Muscle layer of duodenum (tissue), 2 donors: ENCODE data around the gene NUFIP1.

Experiments used
- H3K27ac ChIP-seq: one replicate; pipeline ENCODE4 v1.7.0; 2013; ENCODE audit warnings: mild to moderate bottlenecking, low read length
- H3K27me3 ChIP-seq: one replicate; pipeline ENCODE4 v1.7.0; 2013; ENCODE audit warnings: low read depth, mild to moderate bottlenecking, control low read depth, low read length
- H3K36me3 ChIP-seq, 2 donors: one replicate each; pipeline ENCODE4 v1.7.0; 2013; ENCODE audit warnings: low read length in 2 of 2, control low read depth in 1 of 2, mild to moderate bottlenecking in 1 of 2; ENCODE audit not compliant: insufficient read depth in 2 of 2, control insufficient read depth in 1 of 2
- H3K4me1 ChIP-seq, 2 donors: one replicate each; pipeline ENCODE4 v1.7.0; 2013; ENCODE audit warnings: low read length in 2 of 2, mild to moderate bottlenecking in 2 of 2, control low read depth in 1 of 2, moderate library complexity in 1 of 2; ENCODE audit not compliant: insufficient read depth in 2 of 2, control insufficient read depth in 1 of 2
- H3K4me3 ChIP-seq, 2 donors: one replicate each; pipeline ENCODE4 v1.7.0; 2013; ENCODE audit warnings: low read length in 2 of 2, low read depth in 1 of 2, mild to moderate bottlenecking in 1 of 2
- H3K9me3 ChIP-seq, 2 donors: one replicate each; pipeline ENCODE4 v1.7.0; 2013; ENCODE audit warnings: low read length in 2 of 2, control low read depth in 1 of 2, mild to moderate bottlenecking in 1 of 2; ENCODE audit not compliant: control insufficient read depth in 1 of 2
- donor health status: healthy.

NUFIP1 gene

DNA sequence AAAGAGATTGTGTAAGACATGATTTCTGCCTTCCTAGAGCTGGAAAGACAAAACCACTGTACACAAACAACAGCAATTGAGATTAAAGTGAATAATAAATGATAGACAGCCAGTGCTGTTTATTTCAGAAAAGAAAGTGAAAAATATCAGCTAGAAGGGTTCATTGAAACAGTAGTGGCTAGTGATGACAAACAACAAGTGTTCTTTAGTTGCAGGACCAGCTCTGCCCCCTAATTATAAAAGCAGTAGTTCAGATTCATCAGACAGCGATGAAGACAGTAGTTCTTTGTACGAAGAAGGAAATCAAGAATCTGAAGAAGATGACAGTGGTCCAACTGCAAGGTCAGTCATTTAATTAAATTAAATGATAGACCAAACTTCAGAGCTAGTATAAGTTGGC lies 14.8 kb upstream of the NUFIP1 start:
- Histone ChIP-seq H3K27ac (no peak overlapping the region), H3K36me3 (peaks cover 21 to 27% of the 10 kb centered on the region in 2 donors), H3K27me3 (no peaks in the 10 kb centered on the region), H3K9me3 (no peaks in the 10 kb centered on the region), H3K4me3 (no peak overlapping the region), H3K4me1 (no peaks in the 10 kb centered on the region)

DNA sequence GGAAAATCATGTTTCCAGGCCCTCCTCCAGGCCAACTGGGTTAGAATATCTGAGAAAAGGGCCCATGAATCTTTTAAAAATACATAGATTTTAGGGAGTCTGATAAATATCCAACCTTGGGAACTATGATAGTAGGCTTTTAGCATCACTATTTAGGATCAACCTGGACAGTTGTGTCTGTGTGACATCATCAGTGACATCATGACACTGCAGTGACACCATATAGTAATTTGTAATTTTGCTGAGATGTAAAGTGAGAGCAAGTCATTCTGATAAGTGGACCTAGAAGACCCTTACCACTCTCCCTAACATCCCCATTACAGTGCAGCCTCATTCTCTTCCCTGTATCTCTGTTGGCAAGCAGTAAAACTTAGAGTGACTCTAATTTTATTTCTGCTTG lies 14.1 kb upstream of the NUFIP1 start:
- no peak overlapping the region for H3K4me3 ChIP-seq
- no peak overlapping the region for H3K27ac ChIP-seq
- H3K9me3 ChIP-seq = no peaks in the 10 kb centered on the region
- H3K4me1 ChIP-seq = no peaks in the 10 kb centered on the region
- H3K27me3 ChIP-seq = no peaks in the 10 kb centered on the region
- peaks cover 16 to 21% of the 10 kb centered on the region in 2 donors for H3K36me3 ChIP-seq

DNA sequence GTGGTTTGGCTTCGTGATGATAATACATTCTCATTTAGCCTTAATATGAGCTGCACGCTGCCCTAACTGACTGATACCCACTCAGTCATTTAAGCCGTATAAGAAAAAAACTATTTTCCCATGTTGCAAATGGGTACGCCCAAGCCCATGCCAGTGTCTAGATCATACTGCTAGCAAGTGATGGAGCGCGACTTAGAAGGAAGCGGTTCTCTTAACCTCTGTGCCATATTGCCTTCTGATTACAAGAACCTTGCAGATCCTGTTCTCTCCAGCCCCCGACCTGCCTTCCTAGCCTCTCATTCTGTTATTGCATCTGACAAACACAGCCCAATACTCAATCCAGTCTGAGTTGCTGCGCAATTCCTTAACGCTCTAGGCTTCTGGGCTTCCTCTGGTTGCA lies 670 bp upstream of the NUFIP1 start:
- Histone ChIP-seq H3K9me3 (no peaks in the 10 kb centered on the region), H3K36me3 (peaks cover 0 to 7% of the 10 kb centered on the region in 2 donors), H3K27ac (peak overlapping the region; percentile 90), H3K4me1 (peaks cover 3 to 38% of the 10 kb centered on the region in 2 donors), H3K27me3 (no peaks in the 10 kb centered on the region), H3K4me3 (peak overlapping the region; percentile 84 to 97)

DNA sequence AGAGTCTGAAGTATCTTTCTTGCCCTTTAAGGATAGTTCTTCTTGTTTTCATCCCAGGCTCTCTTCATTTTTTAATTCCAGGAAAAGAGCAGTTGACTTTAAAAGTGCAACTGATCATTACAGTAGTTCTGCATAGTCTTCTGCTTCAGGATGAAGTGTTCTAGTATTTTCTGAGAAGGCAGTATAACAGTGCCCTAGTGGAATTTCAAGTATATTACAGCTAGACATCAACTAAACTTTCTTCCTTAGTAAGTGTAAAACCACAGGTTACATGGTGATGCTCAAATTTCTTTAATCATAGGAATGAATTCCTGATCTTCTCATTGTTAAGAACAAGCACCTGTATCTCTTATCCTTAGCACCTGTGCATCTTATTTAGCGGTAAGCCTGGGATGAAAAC lies 10.9 kb downstream of the NUFIP1 start:
- Histone ChIP-seq H3K4me1 (no peaks in the 10 kb centered on the region), H3K4me3 (no peak overlapping the region), H3K27ac (no peak overlapping the region), H3K9me3 (no peaks in the 10 kb centered on the region), H3K36me3 (peaks cover 26 to 44% of the 10 kb centered on the region in 2 donors), H3K27me3 (no peaks in the 10 kb centered on the region)

DNA sequence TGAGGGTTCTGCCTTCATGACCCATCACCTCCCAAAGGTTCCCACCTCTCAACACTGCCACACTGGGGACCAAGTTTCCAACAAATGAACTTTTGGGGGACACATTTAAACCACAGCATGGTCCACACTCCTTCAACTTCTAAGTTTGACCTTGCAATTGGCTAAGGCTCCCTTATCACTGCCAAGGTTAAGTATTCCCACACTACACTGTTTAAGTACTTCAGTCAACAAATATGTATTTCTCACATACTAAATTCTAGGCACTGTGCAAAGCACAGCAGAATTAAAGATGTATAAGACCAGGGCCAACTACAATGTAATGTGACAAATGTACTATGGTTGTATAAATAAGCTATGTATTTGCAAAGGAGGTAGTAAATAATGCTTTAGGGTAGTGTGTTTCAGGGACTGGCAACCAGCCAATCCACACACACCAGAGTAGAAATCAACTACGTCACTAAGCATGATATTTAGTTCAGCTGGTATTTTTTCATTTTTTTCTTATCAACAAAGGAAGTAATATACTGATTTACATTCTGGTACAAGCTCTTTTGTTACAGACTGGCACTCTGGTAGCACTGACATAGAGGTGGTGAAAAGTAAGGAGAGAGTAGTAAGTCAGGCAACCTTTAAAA lies 12.2 kb downstream of the NUFIP1 start:
- no peaks in the 10 kb centered on the region for H3K9me3 ChIP-seq
- H3K4me3 ChIP-seq = no peak overlapping the region
- H3K27ac ChIP-seq = no peak overlapping the region
- H3K36me3 ChIP-seq = peaks cover 26 to 44% of the 10 kb centered on the region in 2 donors
- H3K4me1 ChIP-seq = no peaks in the 10 kb centered on the region
- no peaks in the 10 kb centered on the region for H3K27me3 ChIP-seq

DNA sequence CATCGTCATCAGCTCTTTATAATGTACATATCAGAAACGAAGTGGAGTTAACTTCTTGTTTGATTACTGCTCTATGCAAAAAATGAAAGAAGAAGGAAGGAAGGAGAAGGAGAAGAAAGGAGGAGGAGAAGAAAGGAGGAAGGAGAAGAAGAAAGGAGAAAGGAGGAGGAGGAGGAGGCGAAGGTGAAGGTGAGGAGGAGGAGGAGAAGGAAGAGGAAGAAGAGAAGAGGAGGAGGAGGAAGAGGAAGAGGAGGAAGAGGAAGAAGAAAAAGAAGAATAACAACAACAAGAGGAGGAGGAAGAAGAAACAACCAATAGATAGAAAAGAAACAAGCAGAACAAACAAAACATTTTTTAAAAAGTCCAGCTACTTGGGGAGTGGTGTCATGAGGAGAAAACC lies 13.1 kb downstream of the NUFIP1 start:
- no peak overlapping the region for H3K4me3 ChIP-seq
- H3K27ac ChIP-seq = no peak overlapping the region
- H3K27me3 ChIP-seq = no peaks in the 10 kb centered on the region
- H3K9me3 ChIP-seq = no peaks in the 10 kb centered on the region
- no peaks in the 10 kb centered on the region for H3K4me1 ChIP-seq
- peaks cover 26 to 44% of the 10 kb centered on the region in 2 donors for H3K36me3 ChIP-seq

DNA sequence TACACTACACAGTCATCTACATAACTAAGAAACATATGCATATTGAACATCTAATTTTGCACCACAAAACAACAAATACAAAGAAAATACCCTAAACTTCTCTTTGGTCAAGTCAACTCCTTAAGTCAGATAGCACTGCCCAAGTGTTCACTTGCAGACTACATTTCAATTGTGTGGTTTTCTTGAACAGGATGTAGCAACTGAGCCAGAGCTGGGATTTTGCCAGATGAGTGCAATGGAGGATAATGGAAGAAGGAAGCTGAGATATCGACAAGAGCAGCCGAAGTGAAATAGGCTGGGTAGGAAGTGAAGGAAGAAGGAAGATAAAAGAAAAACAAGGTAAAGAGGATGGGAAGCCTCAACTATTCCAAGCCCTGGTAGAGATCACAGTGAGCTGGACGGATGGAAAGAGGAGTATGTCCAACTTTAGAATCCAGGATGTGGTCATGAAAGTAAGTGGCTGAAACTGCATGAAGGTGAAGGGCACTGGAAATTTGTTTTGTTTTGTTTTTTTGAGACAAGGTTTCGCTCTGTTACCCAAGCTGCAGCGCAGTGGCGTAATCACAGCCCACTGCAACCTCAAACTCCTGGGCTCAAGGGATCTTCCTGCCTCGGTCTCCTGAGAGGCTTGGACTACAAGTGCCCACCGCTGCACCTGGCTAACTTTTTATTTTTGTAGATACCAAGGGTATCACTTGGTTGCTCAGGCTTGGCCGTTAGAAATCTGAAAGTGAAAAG lies 15.0 kb downstream of the NUFIP1 start:
- H3K27ac ChIP-seq = no peak overlapping the region

DNA sequence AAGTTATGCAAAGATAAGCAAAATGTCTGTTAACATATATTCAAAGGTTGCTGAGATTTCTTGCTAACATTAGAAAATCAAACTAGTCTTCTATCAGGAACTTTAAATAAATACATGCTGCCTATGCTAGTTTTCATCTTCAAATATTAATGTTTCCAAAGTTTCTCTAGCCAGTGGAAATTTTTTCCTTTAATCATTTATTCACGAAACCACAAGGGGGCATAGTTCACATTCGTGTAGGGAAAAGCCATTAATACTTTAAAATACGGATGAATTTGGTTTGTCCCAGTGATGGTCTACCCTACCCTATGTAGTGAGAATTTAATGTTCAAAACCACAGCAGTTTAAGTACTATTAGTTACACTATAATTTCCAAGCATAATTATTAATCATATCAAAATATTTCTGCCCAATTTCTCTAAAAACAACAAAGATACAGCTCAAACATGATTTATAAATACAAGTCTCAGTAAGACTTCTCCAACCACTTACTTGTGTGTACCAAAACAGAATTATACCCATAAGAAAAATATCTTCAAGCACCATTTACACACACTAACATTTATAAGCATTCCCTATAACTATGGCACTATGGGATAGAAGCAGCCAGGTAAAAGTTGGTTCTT lies 16.2 kb downstream of the NUFIP1 start:
- no peak overlapping the region for H3K4me3 ChIP-seq
- H3K4me1 ChIP-seq = peaks cover 0 to 3% of the 10 kb centered on the region in 2 donors
- H3K36me3 ChIP-seq = peaks cover 2 to 20% of the 10 kb centered on the region in 2 donors
- H3K9me3 ChIP-seq = no peaks in the 10 kb centered on the region
- no peak overlapping the region for H3K27ac ChIP-seq
- no peaks in the 10 kb centered on the region for H3K27me3 ChIP-seq

More for the DNA sequence above, 15.0 kb downstream of the NUFIP1 start:
- Histone ChIP-seq H3K9me3 (no peaks in the 10 kb centered on the region), H3K4me1 (no peaks in the 10 kb centered on the region), H3K4me3 (no peak overlapping the region), H3K27me3 (no peaks in the 10 kb centered on the region), H3K36me3 (peaks cover 14 to 30% of the 10 kb centered on the region in 2 donors)

DNA sequence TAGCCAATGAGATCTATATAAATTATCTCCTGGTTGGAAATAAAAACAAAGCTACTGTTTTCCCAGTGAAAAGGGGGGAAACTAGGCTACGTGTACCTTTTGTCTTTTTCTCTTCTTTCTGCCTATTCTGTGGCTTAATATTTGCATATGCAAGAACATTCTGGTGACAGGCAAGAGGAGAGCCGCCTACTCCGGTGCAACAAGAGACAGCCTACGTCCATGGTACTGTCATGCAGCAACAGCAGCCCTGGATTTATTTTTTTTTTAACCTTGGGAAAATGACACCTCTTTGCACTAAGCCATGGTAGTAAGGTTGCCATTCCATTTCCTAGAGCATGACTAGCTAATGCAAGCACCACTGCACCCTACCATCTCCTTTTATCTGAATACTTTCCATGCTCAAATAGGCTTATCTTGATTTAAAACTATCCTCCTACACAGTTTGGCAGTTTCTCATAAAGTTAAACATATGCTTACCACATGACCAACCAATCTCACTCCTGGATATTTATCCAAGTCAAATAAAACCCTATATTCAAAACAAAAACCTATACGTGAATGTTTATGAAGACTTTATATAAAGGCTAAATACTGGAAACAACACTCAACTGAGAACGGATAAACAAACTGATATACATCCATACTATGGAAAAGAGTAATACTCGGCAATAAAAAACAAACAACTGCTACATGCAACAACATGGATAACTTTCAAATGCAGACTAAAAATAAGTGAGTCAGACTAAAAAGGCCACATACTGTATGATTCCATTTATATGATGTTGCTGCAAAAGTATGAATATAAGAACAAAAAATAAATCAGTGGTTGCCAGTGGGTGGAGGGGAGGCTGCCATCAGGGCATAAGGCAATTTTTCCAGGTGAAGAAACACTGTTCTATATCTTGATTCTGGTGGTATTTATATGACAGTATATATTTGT lies 17.3 kb downstream of the NUFIP1 start:
- peaks cover 0 to 16% of the 10 kb centered on the region in 2 donors for H3K36me3 ChIP-seq
- peaks cover 0 to 12% of the 10 kb centered on the region in 2 donors for H3K4me1 ChIP-seq
- no peak overlapping the region for H3K4me3 ChIP-seq
- no peak overlapping the region for H3K27ac ChIP-seq
- H3K27me3 ChIP-seq = no peaks in the 10 kb centered on the region
- H3K9me3 ChIP-seq = no peaks in the 10 kb centered on the region

DNA sequence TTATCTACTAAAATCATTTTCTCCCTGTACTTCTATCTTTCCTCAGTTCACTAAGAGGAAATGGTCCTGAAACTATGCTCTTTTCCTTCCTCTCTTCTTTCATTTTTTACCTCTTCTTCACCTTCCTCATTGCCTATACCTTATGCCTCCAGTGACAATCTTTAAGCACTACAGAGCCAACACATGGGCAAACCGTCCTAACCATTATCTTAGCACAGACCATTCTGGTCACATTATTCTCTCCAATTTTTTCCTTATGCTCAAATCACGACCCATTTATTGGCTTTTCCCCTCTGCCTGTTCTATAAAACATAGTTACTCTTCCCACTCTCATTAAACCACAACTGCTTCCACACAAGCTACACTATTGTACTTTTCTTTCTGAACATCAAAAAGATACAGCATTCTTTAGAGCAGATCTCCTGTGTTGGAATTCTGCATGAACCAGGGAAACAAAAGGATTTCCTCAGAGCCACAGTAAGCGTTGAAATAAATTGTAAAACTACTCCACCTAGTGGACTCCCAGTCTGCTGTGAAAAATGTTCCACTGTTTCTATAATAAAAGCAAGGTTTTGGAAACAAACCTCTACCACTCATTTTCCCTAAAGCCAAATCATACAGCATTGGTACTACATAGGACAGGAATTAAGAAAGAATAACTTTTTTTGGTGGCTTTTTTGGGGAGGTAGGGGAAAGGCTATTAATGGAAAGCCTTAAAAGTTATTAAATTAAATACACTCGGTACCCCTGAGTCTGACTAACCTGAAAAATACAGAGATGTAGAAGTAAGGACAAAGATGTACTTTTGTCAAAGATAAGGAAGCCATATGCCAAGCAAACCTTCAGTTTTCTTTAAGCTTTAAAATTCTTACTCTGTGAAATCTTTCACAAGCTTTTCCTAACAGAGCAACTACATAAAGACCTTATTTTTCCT lies 19.5 kb downstream of the NUFIP1 start:
- Histone ChIP-seq H3K4me3 (no peak overlapping the region), H3K36me3 (peaks cover 2 to 10% of the 10 kb centered on the region in 2 donors), H3K27me3 (no peaks in the 10 kb centered on the region), H3K27ac (no peak overlapping the region), H3K4me1 (peaks cover 0 to 12% of the 10 kb centered on the region in 2 donors), H3K9me3 (no peaks in the 10 kb centered on the region)
